ENCODE results near the gene PRMT5.

DNA sequence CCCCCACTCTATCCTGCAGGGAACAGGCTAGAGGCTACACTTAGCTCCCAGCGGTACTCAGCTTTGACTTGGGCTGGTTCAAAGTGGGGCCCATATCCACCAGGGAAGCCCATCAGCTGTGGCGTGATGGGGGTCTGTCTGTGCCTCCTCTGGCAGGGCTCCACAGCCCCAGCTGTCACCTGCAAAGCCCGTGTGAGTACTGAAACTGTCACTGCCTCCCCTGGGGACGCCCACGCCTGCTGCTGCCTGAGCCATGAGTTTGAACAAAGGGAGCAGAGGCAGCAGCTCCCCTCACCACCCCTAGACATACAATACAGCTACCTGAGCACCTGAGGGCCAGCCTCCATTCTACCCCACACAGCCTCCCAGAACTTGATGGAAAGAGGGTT, 41.2 kb downstream of the PRMT5 start:
- TF ChIP-seq, protein P1, sequence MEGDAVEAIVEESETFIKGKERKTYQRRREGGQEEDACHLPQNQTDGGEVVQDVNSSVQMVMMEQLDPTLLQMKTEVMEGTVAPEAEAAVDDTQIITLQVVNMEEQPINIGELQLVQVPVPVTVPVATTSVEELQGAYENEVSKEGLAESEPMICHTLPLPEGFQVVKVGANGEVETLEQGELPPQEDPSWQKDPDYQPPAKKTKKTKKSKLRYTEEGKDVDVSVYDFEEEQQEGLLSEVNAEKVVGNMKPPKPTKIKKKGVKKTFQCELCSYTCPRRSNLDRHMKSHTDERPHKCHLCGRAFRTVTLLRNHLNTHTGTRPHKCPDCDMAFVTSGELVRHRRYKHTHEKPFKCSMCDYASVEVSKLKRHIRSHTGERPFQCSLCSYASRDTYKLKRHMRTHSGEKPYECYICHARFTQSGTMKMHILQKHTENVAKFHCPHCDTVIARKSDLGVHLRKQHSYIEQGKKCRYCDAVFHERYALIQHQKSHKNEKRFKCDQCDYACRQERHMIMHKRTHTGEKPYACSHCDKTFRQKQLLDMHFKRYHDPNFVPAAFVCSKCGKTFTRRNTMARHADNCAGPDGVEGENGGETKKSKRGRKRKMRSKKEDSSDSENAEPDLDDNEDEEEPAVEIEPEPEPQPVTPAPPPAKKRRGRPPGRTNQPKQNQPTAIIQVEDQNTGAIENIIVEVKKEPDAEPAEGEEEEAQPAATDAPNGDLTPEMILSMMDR (IDR thresholded peaks at IDR 0.05; ENCODE audit: low read depth, low read length): no peak
- TF ChIP-seq MAX (IDR thresholded peaks at IDR 0.05; ENCODE audit: low read depth, low read length) (no peak), POLR2A (IDR thresholded peaks at IDR 0.05; ENCODE audit: extremely low read depth, insufficient read length) (no peak)

All from NB4 (cell line).